ENCODE data around the gene UBE2L6.

DNA sequence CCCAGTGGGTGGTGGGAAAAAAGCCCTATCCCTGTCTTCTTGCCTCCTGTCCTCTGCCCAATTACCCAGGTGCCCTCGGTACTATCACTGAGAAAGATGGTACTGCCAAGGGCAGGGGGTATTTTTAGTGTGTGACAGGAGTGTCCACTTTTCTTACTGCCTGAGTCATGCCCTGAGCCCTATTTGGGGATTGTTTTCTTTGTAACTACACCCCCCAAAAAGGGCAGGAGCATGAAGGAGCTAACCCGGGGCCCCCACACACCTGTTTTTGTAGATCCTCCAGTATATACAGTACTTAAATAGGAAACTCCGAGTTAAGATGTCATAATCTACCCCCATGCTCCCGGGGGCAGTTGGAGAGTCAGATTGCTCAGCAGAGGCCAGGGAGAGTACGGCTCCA lies 26.3 kb downstream of the UBE2L6 start:
- TF ChIP-seq, protein P1, sequence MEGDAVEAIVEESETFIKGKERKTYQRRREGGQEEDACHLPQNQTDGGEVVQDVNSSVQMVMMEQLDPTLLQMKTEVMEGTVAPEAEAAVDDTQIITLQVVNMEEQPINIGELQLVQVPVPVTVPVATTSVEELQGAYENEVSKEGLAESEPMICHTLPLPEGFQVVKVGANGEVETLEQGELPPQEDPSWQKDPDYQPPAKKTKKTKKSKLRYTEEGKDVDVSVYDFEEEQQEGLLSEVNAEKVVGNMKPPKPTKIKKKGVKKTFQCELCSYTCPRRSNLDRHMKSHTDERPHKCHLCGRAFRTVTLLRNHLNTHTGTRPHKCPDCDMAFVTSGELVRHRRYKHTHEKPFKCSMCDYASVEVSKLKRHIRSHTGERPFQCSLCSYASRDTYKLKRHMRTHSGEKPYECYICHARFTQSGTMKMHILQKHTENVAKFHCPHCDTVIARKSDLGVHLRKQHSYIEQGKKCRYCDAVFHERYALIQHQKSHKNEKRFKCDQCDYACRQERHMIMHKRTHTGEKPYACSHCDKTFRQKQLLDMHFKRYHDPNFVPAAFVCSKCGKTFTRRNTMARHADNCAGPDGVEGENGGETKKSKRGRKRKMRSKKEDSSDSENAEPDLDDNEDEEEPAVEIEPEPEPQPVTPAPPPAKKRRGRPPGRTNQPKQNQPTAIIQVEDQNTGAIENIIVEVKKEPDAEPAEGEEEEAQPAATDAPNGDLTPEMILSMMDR (IDR thresholded peaks at IDR 0.05; ENCODE audit: low read depth, low read length) = no peak
- no peak for TF ChIP-seq POLR2A (IDR thresholded peaks at IDR 0.05; ENCODE audit: extremely low read depth, insufficient read length)
